Hepatocyte (in vitro differentiated cells): ENCODE data around the gene CDCA7. TPM values are rescaled to one million over a fixed set of nuclear protein-coding genes. Genes with fewer than 3 reads are reported as not detected.

Experiments used
- DNase-seq: peaks from one replicate; pipeline ENCODE4 v3.0.0-alpha.2; 2016; ENCODE audit warnings: low spot score
- H2AFZ ChIP-seq: fragments of 200-600 bp; sonication (generic); 2 replicates; pipeline ENCODE4 v1.6.0; 2016; ENCODE audit warnings: antibody characterized with exemption, mild to moderate bottlenecking
- H3K27ac ChIP-seq: fragments of 200-600 bp; sonication (generic); 2 replicates; pipeline ENCODE4 v1.5.1; 2016; ENCODE audit warnings: mild to moderate bottlenecking
- H3K27me3 ChIP-seq: fragments of 200-600 bp; sonication (generic); 2 replicates; pipeline ENCODE4 v1.6.1; 2016
- H3K36me3 ChIP-seq: fragments of 200-600 bp; sonication (generic); replicated peaks from 2 replicates; pipeline ENCODE4 v1.5.1; 2016; ENCODE audit warnings: low read depth; ENCODE audit not compliant: insufficient read depth
- H3K4me1 ChIP-seq: fragments of 200-600 bp; sonication (generic); 2 replicates; pipeline ENCODE4 v1.5.1; 2016; ENCODE audit warnings: mild to moderate bottlenecking, moderate library complexity; ENCODE audit not compliant: insufficient read depth
- H3K4me2 ChIP-seq: fragments of 200-600 bp; sonication (generic); 2 replicates; pipeline ENCODE4 v1.6.0; 2016
- H3K4me3 ChIP-seq: fragments of 200-600 bp; sonication (generic); 2 replicates; pipeline ENCODE4 v1.5.1; 2016; ENCODE audit warnings: mild to moderate bottlenecking
- H3K79me2 ChIP-seq: fragments of 200-600 bp; sonication (generic); 2 replicates; pipeline ENCODE4 v1.6.0; 2017; ENCODE audit warnings: mild to moderate bottlenecking
- H3K9me2 ChIP-seq: fragments of 200-600 bp; sonication (generic); replicated peaks from 2 replicates; pipeline ENCODE4 v1.6.0; 2017; ENCODE audit warnings: mild to moderate bottlenecking; ENCODE audit not compliant: insufficient read depth
- H3K9me3 ChIP-seq: fragments of 200-600 bp; sonication (generic); 2 replicates; pipeline ENCODE4 v1.5.1; 2016; ENCODE audit warnings: low read depth, mild to moderate bottlenecking
- H4K20me1 ChIP-seq: fragments of 200-600 bp; sonication (generic); 2 replicates; pipeline ENCODE4 v1.6.0; 2016; ENCODE audit warnings: mild to moderate bottlenecking; ENCODE audit not compliant: insufficient read depth, poor library complexity, severe bottlenecking
- CTCF ChIP-seq: fragments of 200-600 bp; sonication (generic); IDR thresholded peaks from 2 replicates; pipeline ENCODE4 v1.5.1; 2016; ENCODE audit warnings: antibody characterized with exemption, mild to moderate bottlenecking; ENCODE audit not compliant: poor library complexity
- EZH2 ChIP-seq: fragments of 200-600 bp; sonication (generic); IDR thresholded peaks from 2 replicates; pipeline ENCODE4 v1.6.1; 2016; ENCODE audit warnings: antibody characterized with exemption, mild to moderate bottlenecking, borderline replicate concordance
- EZH2phosphoT487 ChIP-seq: fragments of 200-600 bp; sonication (generic); IDR thresholded peaks from one replicate; pipeline ENCODE4 v1.6.1; 2018; ENCODE audit warnings: antibody characterized with exemption, mild to moderate bottlenecking, low read depth, moderate library complexity; ENCODE audit not compliant: unreplicated experiment, severe bottlenecking
- WGBS: methylation state at CpG from one replicate; pipeline ENCODE4 v1.1.6; 2016; ENCODE audit warnings: low lambda C conversion rate; ENCODE audit errors: missing lambda C conversion rate; 5-methylcytosine and 5-hydroxymethylcytosine counted together
- polyA plus RNA-seq: library from polyadenylated mRNA; unstranded; fragments of >200 nt; fragmentation: Nextera tagmentation; extraction: Ambion mirVana; gene quantifications from 2 replicates; pipeline ENCODE4 v1.2.1, GENCODE V29; 2016
- total RNA-seq: library from RNA; depleted of rRNA; stranded (reverse); fragments of >200 nt; gene quantifications from 2 replicates; pipeline ENCODE4 v1.2.3, GENCODE V29; 2014

The CDCA7 gene
- total and polyA plus RNA-seq, 2 experiments from 2014 or later: 4.9 to 8.7 TPM

DNA sequence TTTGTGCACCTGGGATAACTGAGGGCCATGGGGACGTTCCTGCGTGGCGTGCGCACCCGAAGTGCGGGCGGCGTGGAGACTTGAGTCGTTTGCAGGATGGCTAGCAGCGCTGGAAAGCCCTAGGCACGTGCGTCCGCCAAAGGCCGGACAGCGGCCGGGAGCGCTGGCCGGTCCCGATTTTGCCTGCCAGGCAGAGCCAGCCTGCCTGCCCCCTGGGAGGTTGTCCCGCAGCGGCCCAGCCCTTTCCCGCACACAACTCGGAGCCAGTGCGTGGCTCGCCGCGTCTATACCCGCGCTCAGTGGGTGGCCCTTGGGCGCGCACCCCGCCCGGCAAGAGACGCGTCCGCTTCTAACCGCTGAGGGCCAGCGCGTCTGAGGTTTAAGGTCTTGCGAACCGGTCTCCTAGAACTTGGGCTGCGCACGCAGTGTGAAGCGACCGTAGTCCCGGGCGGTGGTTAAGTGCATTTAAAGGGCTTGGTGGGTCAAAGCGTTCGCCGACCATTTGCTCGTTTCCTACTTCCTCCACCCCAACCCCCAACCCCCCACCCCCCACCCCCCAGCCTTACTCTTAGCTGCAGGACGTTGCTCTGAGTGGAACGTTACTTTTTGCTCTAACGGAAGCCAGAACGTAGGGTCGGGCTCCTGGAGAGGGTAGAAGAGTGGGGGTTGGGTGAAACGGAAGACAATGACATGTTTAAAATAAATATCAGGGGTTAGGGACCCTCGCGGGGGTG, 627 bp downstream of the CDCA7 start:
- Histone ChIP-seq H4K20me1 (no peaks in the 10 kb centered on the region), H3K27ac (peak overlapping the region; percentile 92), H3K9me3 (no peaks in the 10 kb centered on the region), H3K4me2 (peak overlapping the region; percentile 94), H3K79me2 (peaks cover 35% of the 10 kb centered on the region), H2AFZ (peak overlapping the region; percentile 97), H3K4me1 (peaks cover 7% of the 10 kb centered on the region), H3K4me3 (peak overlapping the region; percentile 76), H3K27me3 (no peaks in the 10 kb centered on the region), H3K36me3 (no peaks in the 10 kb centered on the region), H3K9me2 (no peaks in the 10 kb centered on the region)
- DNase-seq: peak; percentile 59
- TF ChIP-seq EZH2phosphoT487: no peak
- no peak for TF ChIP-seq CTCF
- no peak for TF ChIP-seq EZH2
- WGBS: under 1% methylated on average over 53 of the region's 59 CpGs

- Histone ChIP-seq H3K27ac (no peak overlapping the region), H3K4me1 (peaks cover 7% of the 10 kb centered on the region), H4K20me1 (no peaks in the 10 kb centered on the region), H3K9me2 (no peaks in the 10 kb centered on the region), H3K27me3 (no peaks in the 10 kb centered on the region), H3K4me3 (peak overlapping the region; percentile 76), H2AFZ (peak overlapping the region; percentile 97), H3K36me3 (no peaks in the 10 kb centered on the region), H3K4me2 (peak overlapping the region; percentile 94), H3K79me2 (peaks cover 35% of the 10 kb centered on the region), H3K9me3 (no peaks in the 10 kb centered on the region)
- TF ChIP-seq CTCF: no peak
- no peak for TF ChIP-seq EZH2
- TF ChIP-seq EZH2phosphoT487: no peak
- 26% methylated on average over 15 of the region's 16 CpGs for WGBS
- DNase-seq: peak; percentile 16
These were observed 1.3 kb downstream of the CDCA7 start for GRCh38 chr2:173355866-173356508.

GRCh38 chr2:173357346-173357745, 2.7 kb downstream of the CDCA7 start:
- H3K4me1 ChIP-seq: peaks cover 7% of the 10 kb centered on the region
- DNase-seq: no peak
- no peaks in the 10 kb centered on the region for H3K27me3 ChIP-seq
- no peak overlapping the region for H3K4me3 ChIP-seq
- H3K4me2 ChIP-seq: no peak overlapping the region
- TF ChIP-seq EZH2phosphoT487 (no peak), EZH2 (no peak), CTCF (no peak)
- no peak overlapping the region for H3K27ac ChIP-seq
- H3K9me3 ChIP-seq: no peaks in the 10 kb centered on the region
- H3K9me2 ChIP-seq: no peaks in the 10 kb centered on the region
- H4K20me1 ChIP-seq: no peaks in the 10 kb centered on the region
- no peak overlapping the region for H2AFZ ChIP-seq
- WGBS: 60% methylated on average over 3 of the region's 3 CpGs
- peaks cover 35% of the 10 kb centered on the region for H3K79me2 ChIP-seq
- H3K36me3 ChIP-seq: no peaks in the 10 kb centered on the region
